Erythroblast (primary cell): ENCODE results near the gene ZNF609.

Experiments
- GATA1 ChIP-seq: IDR thresholded peaks from 2 replicates; pipeline ENCODE4 v1.6.1; 2011; ENCODE audit warnings: low read depth, mild to moderate bottlenecking, control low read depth, low read length, moderate library complexity
- POLR2A ChIP-seq: IDR thresholded peaks from 2 replicates; pipeline ENCODE4 v1.6.1; 2011; ENCODE audit warnings: mild to moderate bottlenecking, low read length

GRCh38 chr15:64634027-64634426 lies 173.6 kb downstream of the ZNF609 start:
- TF ChIP-seq POLR2A (no peak), GATA1 (no peak)
